OCI-LY7 (cell line): ENCODE data around the gene ZNF574.

Experiments used
- CTCF ChIP-seq: fragments of 200-600 bp; sonication (generic); conservative IDR thresholded peaks from 2 replicates; pipeline ENCODE4 v1.5.1; 2014; ENCODE audit warnings: mild to moderate bottlenecking, antibody characterized with exemption, low read length, moderate library complexity, mixed read lengths
- EZH2phosphoT487 ChIP-seq: fragments of 200-600 bp; sonication (generic); IDR thresholded peaks from 2 replicates; pipeline ENCODE4 v1.6.1; 2018; ENCODE audit warnings: low read depth, borderline replicate concordance, mild to moderate bottlenecking, mixed run types, antibody characterized with exemption, low read length, moderate library complexity, mixed read lengths

- TF ChIP-seq CTCF = no peak
- no peak for TF ChIP-seq EZH2phosphoT487
Measured at GRCh38 chr19:42075364-42075615, 676 bp upstream of the ZNF574 start.
